Measurements from ENCODE around the gene NF2.

DNA sequence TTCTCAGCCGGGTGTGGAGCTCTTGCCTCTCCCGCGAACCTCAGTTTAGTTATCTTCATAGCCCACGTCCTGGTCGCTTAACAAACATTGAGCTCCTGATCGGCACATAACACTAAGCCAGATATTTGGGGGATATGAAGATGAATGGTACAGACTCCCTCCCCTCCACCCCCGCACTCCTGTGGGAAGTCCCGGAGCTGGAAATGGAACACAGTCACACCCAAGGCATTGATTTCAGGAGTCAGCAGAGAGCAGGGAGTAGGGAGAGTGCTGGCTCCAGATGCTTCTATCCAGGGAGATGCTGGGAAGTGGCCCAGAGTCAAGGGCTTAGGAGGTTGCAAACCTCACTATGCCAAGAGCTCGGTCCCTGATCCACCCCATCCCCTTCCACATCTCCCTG is 90.2 kb downstream of the NF2 start:
- TF ChIP-seq, protein P1, sequence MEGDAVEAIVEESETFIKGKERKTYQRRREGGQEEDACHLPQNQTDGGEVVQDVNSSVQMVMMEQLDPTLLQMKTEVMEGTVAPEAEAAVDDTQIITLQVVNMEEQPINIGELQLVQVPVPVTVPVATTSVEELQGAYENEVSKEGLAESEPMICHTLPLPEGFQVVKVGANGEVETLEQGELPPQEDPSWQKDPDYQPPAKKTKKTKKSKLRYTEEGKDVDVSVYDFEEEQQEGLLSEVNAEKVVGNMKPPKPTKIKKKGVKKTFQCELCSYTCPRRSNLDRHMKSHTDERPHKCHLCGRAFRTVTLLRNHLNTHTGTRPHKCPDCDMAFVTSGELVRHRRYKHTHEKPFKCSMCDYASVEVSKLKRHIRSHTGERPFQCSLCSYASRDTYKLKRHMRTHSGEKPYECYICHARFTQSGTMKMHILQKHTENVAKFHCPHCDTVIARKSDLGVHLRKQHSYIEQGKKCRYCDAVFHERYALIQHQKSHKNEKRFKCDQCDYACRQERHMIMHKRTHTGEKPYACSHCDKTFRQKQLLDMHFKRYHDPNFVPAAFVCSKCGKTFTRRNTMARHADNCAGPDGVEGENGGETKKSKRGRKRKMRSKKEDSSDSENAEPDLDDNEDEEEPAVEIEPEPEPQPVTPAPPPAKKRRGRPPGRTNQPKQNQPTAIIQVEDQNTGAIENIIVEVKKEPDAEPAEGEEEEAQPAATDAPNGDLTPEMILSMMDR (conservative IDR thresholded peaks at IDR 0.05; ENCODE audit: low read depth, low read length), result no peak
- no peak for TF ChIP-seq EZH2 (IDR thresholded peaks at IDR 0.05; ENCODE audit: borderline replicate concordance, low read depth, low read length, poor library complexity, severe bottlenecking)
